Ishikawa (cell line): ENCODE measurements around the gene OR51T1.

Experiments
- CEBPB ChIP-seq: IDR thresholded peaks from 2 replicates; pipeline ENCODE4 v1.6.1; 2012
- CREB1 ChIP-seq: IDR thresholded peaks from 2 replicates; pipeline ENCODE4 v1.6.1; 2012; ENCODE audit warnings: low read depth
- EGR1 ChIP-seq: IDR thresholded peaks from 2 replicates; pipeline ENCODE4 v1.6.1; 2012
- EP300 ChIP-seq: IDR thresholded peaks from 2 replicates; pipeline ENCODE4 v1.6.1; 2012; ENCODE audit warnings: borderline replicate concordance
- FOXM1 ChIP-seq: IDR thresholded peaks from 2 replicates; pipeline ENCODE4 v1.6.1; 2012; ENCODE audit warnings: low read depth, borderline replicate concordance
- MAX ChIP-seq: IDR thresholded peaks from 2 replicates; pipeline ENCODE4 v1.6.1; 2012
- NFIC ChIP-seq: IDR thresholded peaks from 2 replicates; pipeline ENCODE4 v1.6.1; 2012
- RAD21 ChIP-seq: IDR thresholded peaks from 2 replicates; pipeline ENCODE4 v1.6.1; 2012; ENCODE audit warnings: low read depth
- REST ChIP-seq: IDR thresholded peaks from 2 replicates; pipeline ENCODE4 v1.6.1; 2012; ENCODE audit warnings: low read depth, mild to moderate bottlenecking
- TAF1 ChIP-seq: IDR thresholded peaks from 2 replicates; pipeline ENCODE4 v1.6.1; 2012; ENCODE audit warnings: low read depth, mild to moderate bottlenecking
- TCF12 ChIP-seq: IDR thresholded peaks from 2 replicates; pipeline ENCODE4 v1.6.1; 2012; ENCODE audit warnings: low read depth
- TEAD4 ChIP-seq: IDR thresholded peaks from 2 replicates; pipeline ENCODE4 v1.6.1; 2012
- YY1 ChIP-seq: IDR thresholded peaks from 2 replicates; pipeline ENCODE4 v1.6.1; 2012; ENCODE audit warnings: low read depth
- ZBTB7A ChIP-seq: IDR thresholded peaks from 2 replicates; pipeline ENCODE4 v1.6.1; 2012; ENCODE audit warnings: low read depth
- TF ChIP-seq, protein P1 (sequence below): IDR thresholded peaks from 2 replicates; pipeline ENCODE4 v1.6.1; 2012

The OR51T1 gene

GRCh38 chr11:4863876-4864275 is 17.8 kb upstream of the OR51T1 start:
- TF ChIP-seq MAX (no peak), EP300 (no peak), EGR1 (no peak), TCF12 (no peak), NFIC (no peak), CREB1 (no peak), YY1 (no peak), FOXM1 (no peak), ZBTB7A (no peak), RAD21 (no peak), REST (no peak), CEBPB (no peak), TEAD4 (no peak), TAF1 (no peak)
- TF ChIP-seq, protein P1, sequence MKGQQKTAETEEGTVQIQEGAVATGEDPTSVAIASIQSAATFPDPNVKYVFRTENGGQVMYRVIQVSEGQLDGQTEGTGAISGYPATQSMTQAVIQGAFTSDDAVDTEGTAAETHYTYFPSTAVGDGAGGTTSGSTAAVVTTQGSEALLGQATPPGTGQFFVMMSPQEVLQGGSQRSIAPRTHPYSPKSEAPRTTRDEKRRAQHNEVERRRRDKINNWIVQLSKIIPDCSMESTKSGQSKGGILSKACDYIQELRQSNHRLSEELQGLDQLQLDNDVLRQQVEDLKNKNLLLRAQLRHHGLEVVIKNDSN: no peak

DNA sequence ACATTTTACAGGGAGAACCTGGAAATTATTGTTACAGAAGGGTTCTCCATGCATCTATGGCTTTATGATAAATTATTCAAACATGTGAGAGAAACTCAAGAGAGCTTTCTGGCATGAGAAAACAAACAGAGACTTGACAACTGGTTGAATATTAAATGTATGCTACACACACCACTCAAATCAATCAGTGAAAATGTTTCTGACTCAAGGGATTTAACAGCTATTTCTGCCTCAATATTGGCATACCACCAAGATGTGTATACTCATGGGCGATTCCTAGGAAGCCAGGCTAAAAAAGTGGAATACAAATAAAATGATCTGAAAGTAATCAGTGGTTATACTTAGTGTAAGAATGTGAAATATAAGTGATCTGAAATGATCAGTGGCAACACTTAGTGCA is 15.8 kb upstream of the OR51T1 start:
- TF ChIP-seq ZBTB7A (no peak), MAX (no peak), TEAD4 (no peak), YY1 (no peak)

GRCh38 chr11:4881188-4881587 is 512 bp upstream of the OR51T1 start:
- TF ChIP-seq YY1: no peak
- no peak for TF ChIP-seq FOXM1
- no peak for TF ChIP-seq NFIC
- no peak for TF ChIP-seq ZBTB7A

- TF ChIP-seq ZBTB7A (no peak), NFIC (no peak), MAX (no peak), EP300 (no peak), CREB1 (no peak)
These were observed 843 bp downstream of the OR51T1 start for GRCh38 chr11:4882543-4882942.

- no peak for TF ChIP-seq CREB1
These were observed 2.7 kb downstream of the OR51T1 start for GRCh38 chr11:4884361-4884760.

DNA sequence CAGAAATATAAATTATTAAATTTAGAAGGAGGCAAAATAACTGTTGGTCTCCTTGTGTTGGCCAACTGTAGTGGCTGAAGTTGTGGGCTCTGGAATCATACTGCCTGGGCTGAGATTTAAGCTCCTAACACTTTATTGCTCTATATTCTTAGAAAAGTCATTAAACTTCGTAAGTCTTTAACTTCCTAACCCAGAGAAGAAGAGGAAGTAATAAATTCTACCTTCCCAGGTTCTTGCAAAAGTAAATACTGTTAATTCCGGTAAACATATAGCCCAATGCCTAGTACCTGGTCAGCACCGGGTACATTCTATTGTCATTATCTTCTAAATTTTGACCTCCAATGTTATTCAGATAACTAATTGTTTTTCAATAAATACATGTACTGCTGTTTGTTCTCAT is 4.5 kb downstream of the OR51T1 start:
- TF ChIP-seq YY1 (no peak), ZBTB7A (no peak), NFIC (no peak), REST (no peak), EP300 (no peak), TAF1 (no peak), FOXM1 (no peak), CEBPB (no peak), TCF12 (no peak), MAX (no peak)
- TF ChIP-seq, protein P1: no peak

GRCh38 chr11:4887591-4887990 is 5.9 kb downstream of the OR51T1 start:
- TF ChIP-seq REST (no peak), FOXM1 (no peak), EP300 (no peak), ZBTB7A (no peak), CEBPB (no peak), EGR1 (no peak), TAF1 (no peak), NFIC (no peak), MAX (no peak), TCF12 (no peak), TEAD4 (no peak), RAD21 (no peak)
- TF ChIP-seq, protein P1: no peak
